ENCODE results near the gene NOC3L. TPM values are rescaled to one million over a fixed set of nuclear protein-coding genes. Genes with fewer than 3 reads are reported as not detected.

Gene NOC3L
- total and polyA plus RNA-seq, 2 donors (not counting 1 experiment from before 2014, with no cell fraction given) = 19.8 to 27.2 TPM

DNA sequence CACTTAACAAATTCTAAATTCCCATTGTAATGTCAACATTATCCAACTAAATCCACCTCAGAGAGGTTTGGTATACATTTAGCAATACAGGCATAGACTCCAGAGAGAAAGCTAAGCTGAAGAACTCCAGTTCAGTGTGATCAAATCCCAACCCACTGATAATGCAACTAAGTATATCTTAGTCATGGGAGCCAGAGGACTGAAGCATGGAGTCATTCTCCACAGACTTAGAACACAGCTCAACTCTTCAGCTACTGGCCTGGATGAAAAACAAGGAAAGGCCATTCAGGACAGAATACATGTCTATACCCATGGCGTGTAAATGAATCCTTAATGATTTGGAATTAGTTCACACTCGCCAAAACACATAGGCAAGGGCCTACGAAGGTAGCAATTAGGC lies 27.9 kb downstream of the NOC3L start:
- Histone ChIP-seq H4K20me1 (ENCODE audit: control insufficient read depth, extremely low read depth, insufficient read depth, low read length) (no peaks in the 10 kb centered on the region), H3K27me3 (ENCODE audit: control insufficient read depth, insufficient read depth, low read length) (no peaks in the 10 kb centered on the region), H3K27ac (ENCODE audit: insufficient read depth, low read length) (no peak overlapping the region), H3K9ac (ENCODE audit: insufficient read depth, low read length) (no peak overlapping the region), H3K36me3 (ENCODE audit: control insufficient read depth, insufficient read depth, low read length) (peaks cover 3% of the 10 kb centered on the region), H3K4me1 (ENCODE audit: control insufficient read depth, extremely low read depth, insufficient read depth, low read length) (no peaks in the 10 kb centered on the region), H2AFZ (ENCODE audit: low read length) (no peak overlapping the region), H3K4me3 (replicated peaks in 1 of 4; ENCODE audit: control extremely low read depth in 1 of 4, insufficient read depth in 1 of 4, low read depth in 3 of 4, low read length in 4 of 4) (no peak overlapping the region), H3K79me2 (ENCODE audit: control insufficient read depth, insufficient read depth, low read length) (no peaks in the 10 kb centered on the region), H3K9me3 (ENCODE audit: control insufficient read depth, insufficient read depth, low read depth, low read length) (no peaks in the 10 kb centered on the region), H3K4me2 (ENCODE audit: extremely low read depth, insufficient read depth, low read length) (no peak overlapping the region)
- no peak for TF ChIP-seq EZH2 (IDR thresholded peaks at IDR 0.05; ENCODE audit: low read length, missing control alignments)
- DNase-seq (ENCODE audit: low read depth in 2 of 2) = no peak

GRCh38 chr10:94333051-94333450 lies 29.7 kb downstream of the NOC3L start:
- Histone ChIP-seq H3K9me3 (ENCODE audit: control insufficient read depth, insufficient read depth, low read depth, low read length) (no peaks in the 10 kb centered on the region), H3K27ac (ENCODE audit: insufficient read depth, low read length) (no peak overlapping the region), H4K20me1 (ENCODE audit: control insufficient read depth, extremely low read depth, insufficient read depth, low read length) (no peaks in the 10 kb centered on the region), H2AFZ (ENCODE audit: low read length) (no peak overlapping the region), H3K27me3 (ENCODE audit: control insufficient read depth, insufficient read depth, low read length) (no peaks in the 10 kb centered on the region), H3K36me3 (ENCODE audit: control insufficient read depth, insufficient read depth, low read length) (no peaks in the 10 kb centered on the region), H3K79me2 (ENCODE audit: control insufficient read depth, insufficient read depth, low read length) (no peaks in the 10 kb centered on the region), H3K4me3 (replicated peaks in 1 of 4; ENCODE audit: control extremely low read depth in 1 of 4, insufficient read depth in 1 of 4, low read depth in 3 of 4, low read length in 4 of 4) (no peak overlapping the region), H3K9ac (ENCODE audit: insufficient read depth, low read length) (no peak overlapping the region), H3K4me2 (ENCODE audit: extremely low read depth, insufficient read depth, low read length) (no peak overlapping the region), H3K4me1 (ENCODE audit: control insufficient read depth, extremely low read depth, insufficient read depth, low read length) (no peaks in the 10 kb centered on the region)
- no peak for DNase-seq (ENCODE audit: low read depth in 2 of 2)
- TF ChIP-seq, protein P1, sequence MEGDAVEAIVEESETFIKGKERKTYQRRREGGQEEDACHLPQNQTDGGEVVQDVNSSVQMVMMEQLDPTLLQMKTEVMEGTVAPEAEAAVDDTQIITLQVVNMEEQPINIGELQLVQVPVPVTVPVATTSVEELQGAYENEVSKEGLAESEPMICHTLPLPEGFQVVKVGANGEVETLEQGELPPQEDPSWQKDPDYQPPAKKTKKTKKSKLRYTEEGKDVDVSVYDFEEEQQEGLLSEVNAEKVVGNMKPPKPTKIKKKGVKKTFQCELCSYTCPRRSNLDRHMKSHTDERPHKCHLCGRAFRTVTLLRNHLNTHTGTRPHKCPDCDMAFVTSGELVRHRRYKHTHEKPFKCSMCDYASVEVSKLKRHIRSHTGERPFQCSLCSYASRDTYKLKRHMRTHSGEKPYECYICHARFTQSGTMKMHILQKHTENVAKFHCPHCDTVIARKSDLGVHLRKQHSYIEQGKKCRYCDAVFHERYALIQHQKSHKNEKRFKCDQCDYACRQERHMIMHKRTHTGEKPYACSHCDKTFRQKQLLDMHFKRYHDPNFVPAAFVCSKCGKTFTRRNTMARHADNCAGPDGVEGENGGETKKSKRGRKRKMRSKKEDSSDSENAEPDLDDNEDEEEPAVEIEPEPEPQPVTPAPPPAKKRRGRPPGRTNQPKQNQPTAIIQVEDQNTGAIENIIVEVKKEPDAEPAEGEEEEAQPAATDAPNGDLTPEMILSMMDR (conservative IDR thresholded peaks at IDR 0.05 in 1 of 2, IDR thresholded peaks at IDR 0.05 in 1 of 2; ENCODE audit: low read depth in 1 of 2, low read length in 2 of 2) = no peak
- no peak for TF ChIP-seq EZH2 (IDR thresholded peaks at IDR 0.05; ENCODE audit: low read length, missing control alignments)

GRCh38 chr10:94328613-94329012 lies 34.1 kb downstream of the NOC3L start:
- H3K4me1 ChIP-seq (ENCODE audit: control insufficient read depth, extremely low read depth, insufficient read depth, low read length) = no peaks in the 10 kb centered on the region
- H3K4me2 ChIP-seq (ENCODE audit: extremely low read depth, insufficient read depth, low read length) = no peak overlapping the region
- no peak overlapping the region for H2AFZ ChIP-seq (ENCODE audit: low read length)
- H4K20me1 ChIP-seq (ENCODE audit: control insufficient read depth, extremely low read depth, insufficient read depth, low read length) = no peaks in the 10 kb centered on the region
- no peak overlapping the region for H3K27ac ChIP-seq (ENCODE audit: insufficient read depth, low read length)
- H3K27me3 ChIP-seq (ENCODE audit: control insufficient read depth, insufficient read depth, low read length) = no peaks in the 10 kb centered on the region
- TF ChIP-seq, protein P1 (conservative IDR thresholded peaks at IDR 0.05 in 1 of 2, IDR thresholded peaks at IDR 0.05 in 1 of 2; ENCODE audit: low read depth in 1 of 2, low read length in 2 of 2) = no peak
- TF ChIP-seq EZH2 (IDR thresholded peaks at IDR 0.05; ENCODE audit: low read length, missing control alignments) = no peak
- DNase-seq (ENCODE audit: low read depth in 2 of 2) = no peak
- H3K36me3 ChIP-seq (ENCODE audit: control insufficient read depth, insufficient read depth, low read length) = no peaks in the 10 kb centered on the region
- no peak overlapping the region for H3K9ac ChIP-seq (ENCODE audit: insufficient read depth, low read length)
- no peak overlapping the region for H3K4me3 ChIP-seq (replicated peaks in 1 of 4; ENCODE audit: control extremely low read depth in 1 of 4, insufficient read depth in 1 of 4, low read depth in 3 of 4, low read length in 4 of 4)
- no peaks in the 10 kb centered on the region for H3K79me2 ChIP-seq (ENCODE audit: control insufficient read depth, insufficient read depth, low read length)
- no peaks in the 10 kb centered on the region for H3K9me3 ChIP-seq (ENCODE audit: control insufficient read depth, insufficient read depth, low read depth, low read length)
